ENCODE data around the gene ATAT1. TPM values are rescaled to one million over a fixed set of nuclear protein-coding genes. Genes with fewer than 3 reads are reported as not detected.

Gene ATAT1
- total and polyA plus RNA-seq, 12 donors, result 0.78 to 16.3 (median 8.3) TPM

GRCh38 chr6:30635834-30636233, 9.2 kb downstream of the ATAT1 start:
- 90 to 95% (median 94%) methylated on average over 3 of the region's 3 CpGs for WGBS, 4 donors
- H3K36me3 ChIP-seq (replicated peaks in 1 of 2), result peaks cover 0 to 16% of the 10 kb centered on the region in 2 donors
- H3K27me3 ChIP-seq, result no peaks in the 10 kb centered on the region
- no peaks in the 10 kb centered on the region for H3K9me3 ChIP-seq (replicated peaks in 1 of 3)
- no peak for DNase-seq
- H3K27ac ChIP-seq, result no peak overlapping the region
- intact Hi-C loops (cut with DNase I), result no loop called here
- TF ChIP-seq CTCF (IDR thresholded peaks at IDR 0.05) (no peak), POLR2A (IDR thresholded peaks at IDR 0.05) (no peak)
- no peaks in the 10 kb centered on the region for H3K4me1 ChIP-seq (replicated peaks in 1 of 2)
- H3K4me3 ChIP-seq, result no peak overlapping the region

- peaks cover 0 to 25% of the 10 kb centered on the region in 2 donors for H3K36me3 ChIP-seq (replicated peaks in 1 of 2)
- no peaks in the 10 kb centered on the region for H3K9me3 ChIP-seq (replicated peaks in 1 of 3)
- no peaks in the 10 kb centered on the region for H3K27me3 ChIP-seq
- intact Hi-C loops (cut with DNase I), result no loop called here
- H3K27ac ChIP-seq, result no peak overlapping the region
- H3K4me1 ChIP-seq (replicated peaks in 1 of 2), result no peaks in the 10 kb centered on the region
- TF ChIP-seq CTCF (IDR thresholded peaks at IDR 0.05), result no peak
- no peak for TF ChIP-seq POLR2A (IDR thresholded peaks at IDR 0.05)
- DNase-seq, result no peak
- 80 to 89% (median 84%) methylated on average over 10 of the region's 10 CpGs for WGBS, 4 donors
- no peak overlapping the region for H3K4me3 ChIP-seq
Observed at GRCh38 chr6:30640481-30640880, 13.8 kb downstream of the ATAT1 start.

GRCh38 chr6:30641048-30641447, 14.4 kb downstream of the ATAT1 start:
- no peak for DNase-seq
- 75 to 100% (median 76%) methylated on average over 1 of the region's 1 CpG for WGBS, 4 donors
- TF ChIP-seq CTCF (IDR thresholded peaks at IDR 0.05), result no peak
- TF ChIP-seq POLR2A (IDR thresholded peaks at IDR 0.05), result no peak
- intact Hi-C loops (cut with DNase I), result no loop called here
- Histone ChIP-seq H3K27ac (no peak overlapping the region), H3K4me3 (no peak overlapping the region), H3K9me3 (replicated peaks in 1 of 3) (no peaks in the 10 kb centered on the region), H3K4me1 (replicated peaks in 1 of 2) (no peaks in the 10 kb centered on the region), H3K36me3 (replicated peaks in 1 of 2) (peaks cover 0 to 25% of the 10 kb centered on the region in 2 donors), H3K27me3 (no peaks in the 10 kb centered on the region)

GRCh38 chr6:30643656-30644055, 17.0 kb downstream of the ATAT1 start:
- WGBS, 4 donors, result 90 to 100% (median 99%) methylated on average over 2 of the region's 2 CpGs
- Histone ChIP-seq H3K27ac (no peak overlapping the region), H3K36me3 (replicated peaks in 1 of 2) (peaks cover 0 to 25% of the 10 kb centered on the region in 2 donors), H3K4me3 (no peak overlapping the region), H3K27me3 (no peaks in the 10 kb centered on the region), H3K4me1 (replicated peaks in 1 of 2) (peaks cover 10 to 14% of the 10 kb centered on the region in 2 donors), H3K9me3 (replicated peaks in 1 of 3) (no peaks in the 10 kb centered on the region)
- TF ChIP-seq POLR2A (IDR thresholded peaks at IDR 0.05) (no peak), CTCF (IDR thresholded peaks at IDR 0.05) (no peak)
- no peak for DNase-seq
- intact Hi-C loops (cut with DNase I), result no loop called here

All from adrenal gland (tissue), 12 donors.